HL-60 (cell line): Measurements from ENCODE around the gene B3GALT5.

ENCODE experiments used
- POLR2AphosphoS5 ChIP-seq: IDR thresholded peaks from 2 replicates; pipeline ENCODE4 v1.6.1; 2012; ENCODE audit warnings: low read depth
- TF ChIP-seq, protein P1 (sequence below): IDR thresholded peaks from one replicate; pipeline ENCODE4 v1.5.1; 2011; ENCODE audit warnings: low read length, control low read depth, inconsistent platforms; ENCODE audit not compliant: insufficient read depth

DNA sequence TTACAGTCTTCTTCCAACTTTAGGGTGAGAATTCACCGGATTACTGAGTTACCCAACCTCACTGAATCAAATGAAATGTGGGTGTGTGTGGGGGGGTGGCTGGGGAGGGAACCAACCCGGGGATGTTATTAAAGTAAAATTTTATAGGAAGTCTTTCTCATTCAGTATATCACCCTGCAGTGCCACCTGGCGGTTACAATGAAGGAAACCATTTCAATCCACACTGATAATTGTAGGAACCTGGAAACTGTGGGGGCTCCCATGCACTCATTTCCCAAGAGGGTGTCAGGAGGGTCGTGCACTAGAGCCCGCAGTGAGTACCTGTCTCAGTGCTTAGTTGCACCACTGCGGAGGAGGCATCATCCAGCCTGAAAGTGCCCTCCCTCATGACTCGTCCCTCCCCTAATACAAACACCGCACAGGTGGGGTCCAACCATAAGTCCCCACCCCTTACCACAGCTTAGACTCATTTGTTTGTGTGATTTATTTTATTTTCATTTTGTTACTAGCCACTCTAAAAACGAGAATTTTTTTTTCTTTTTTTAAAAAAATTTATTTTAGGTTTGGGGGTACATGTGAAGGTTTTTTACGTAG is 103.2 kb downstream of the B3GALT5 start:
- TF ChIP-seq, protein P1, sequence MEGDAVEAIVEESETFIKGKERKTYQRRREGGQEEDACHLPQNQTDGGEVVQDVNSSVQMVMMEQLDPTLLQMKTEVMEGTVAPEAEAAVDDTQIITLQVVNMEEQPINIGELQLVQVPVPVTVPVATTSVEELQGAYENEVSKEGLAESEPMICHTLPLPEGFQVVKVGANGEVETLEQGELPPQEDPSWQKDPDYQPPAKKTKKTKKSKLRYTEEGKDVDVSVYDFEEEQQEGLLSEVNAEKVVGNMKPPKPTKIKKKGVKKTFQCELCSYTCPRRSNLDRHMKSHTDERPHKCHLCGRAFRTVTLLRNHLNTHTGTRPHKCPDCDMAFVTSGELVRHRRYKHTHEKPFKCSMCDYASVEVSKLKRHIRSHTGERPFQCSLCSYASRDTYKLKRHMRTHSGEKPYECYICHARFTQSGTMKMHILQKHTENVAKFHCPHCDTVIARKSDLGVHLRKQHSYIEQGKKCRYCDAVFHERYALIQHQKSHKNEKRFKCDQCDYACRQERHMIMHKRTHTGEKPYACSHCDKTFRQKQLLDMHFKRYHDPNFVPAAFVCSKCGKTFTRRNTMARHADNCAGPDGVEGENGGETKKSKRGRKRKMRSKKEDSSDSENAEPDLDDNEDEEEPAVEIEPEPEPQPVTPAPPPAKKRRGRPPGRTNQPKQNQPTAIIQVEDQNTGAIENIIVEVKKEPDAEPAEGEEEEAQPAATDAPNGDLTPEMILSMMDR = peak; percentile 39
- no peak for TF ChIP-seq POLR2AphosphoS5
